Measurements from ENCODE around the gene LRP1B. TPM values are rescaled to one million over a fixed set of nuclear protein-coding genes. Genes with fewer than 3 reads are reported as not detected.
A peak's percentile ranks its signal among the peaks of the same experiment; 100 is the strongest.

LRP1B gene
- total RNA-seq, 1 experiment from 2014 or later = 0.21 TPM

DNA sequence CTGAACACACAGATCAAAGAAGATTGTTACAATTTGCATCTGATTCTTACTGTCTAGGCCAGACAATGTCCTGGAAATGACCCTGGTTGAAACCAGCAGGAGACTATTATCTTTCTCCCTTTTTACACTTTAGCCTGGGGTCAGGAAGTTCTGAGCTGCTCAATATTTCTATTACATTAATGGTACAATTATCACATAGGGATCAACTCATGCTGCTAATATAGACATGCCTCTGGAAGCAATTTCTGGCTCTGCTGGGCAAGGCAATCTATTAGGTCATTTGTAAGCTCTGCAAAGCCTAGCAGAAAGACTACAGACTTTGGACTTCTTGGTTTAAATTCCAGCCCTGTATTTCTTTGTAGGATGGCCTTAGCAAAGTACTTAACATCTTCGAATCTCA lies 205.3 kb downstream of the LRP1B start:
- Mint-ChIP-seq H3K4me1 (ENCODE audit: low read depth, unreplicated experiment) (peaks cover 10% of the 10 kb centered on the region), H3K9me3 (ENCODE audit: low read depth, unreplicated experiment) (no peaks in the 10 kb centered on the region), H3K36me3 (ENCODE audit: insufficient read depth, unreplicated experiment) (no peaks in the 10 kb centered on the region), H3K27ac (ENCODE audit: unreplicated experiment) (no peak overlapping the region), H3K4me3 (ENCODE audit: low read depth, unreplicated experiment) (no peak overlapping the region), H3K27me3 (ENCODE audit: unreplicated experiment) (no peaks in the 10 kb centered on the region)
- intact Hi-C loops (cut with micrococcal nuclease; ENCODE audit: unreplicated experiment) = no loop called here
- TF ChIP-seq, protein P1, sequence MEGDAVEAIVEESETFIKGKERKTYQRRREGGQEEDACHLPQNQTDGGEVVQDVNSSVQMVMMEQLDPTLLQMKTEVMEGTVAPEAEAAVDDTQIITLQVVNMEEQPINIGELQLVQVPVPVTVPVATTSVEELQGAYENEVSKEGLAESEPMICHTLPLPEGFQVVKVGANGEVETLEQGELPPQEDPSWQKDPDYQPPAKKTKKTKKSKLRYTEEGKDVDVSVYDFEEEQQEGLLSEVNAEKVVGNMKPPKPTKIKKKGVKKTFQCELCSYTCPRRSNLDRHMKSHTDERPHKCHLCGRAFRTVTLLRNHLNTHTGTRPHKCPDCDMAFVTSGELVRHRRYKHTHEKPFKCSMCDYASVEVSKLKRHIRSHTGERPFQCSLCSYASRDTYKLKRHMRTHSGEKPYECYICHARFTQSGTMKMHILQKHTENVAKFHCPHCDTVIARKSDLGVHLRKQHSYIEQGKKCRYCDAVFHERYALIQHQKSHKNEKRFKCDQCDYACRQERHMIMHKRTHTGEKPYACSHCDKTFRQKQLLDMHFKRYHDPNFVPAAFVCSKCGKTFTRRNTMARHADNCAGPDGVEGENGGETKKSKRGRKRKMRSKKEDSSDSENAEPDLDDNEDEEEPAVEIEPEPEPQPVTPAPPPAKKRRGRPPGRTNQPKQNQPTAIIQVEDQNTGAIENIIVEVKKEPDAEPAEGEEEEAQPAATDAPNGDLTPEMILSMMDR (IDR thresholded peaks at IDR 0.05; ENCODE audit: unreplicated experiment) = no peak
- BruUV-seq (replicated peaks) = no TSS peak
- DNase-seq = no peak
- CTCF ChIA-PET = no interaction called here

DNA sequence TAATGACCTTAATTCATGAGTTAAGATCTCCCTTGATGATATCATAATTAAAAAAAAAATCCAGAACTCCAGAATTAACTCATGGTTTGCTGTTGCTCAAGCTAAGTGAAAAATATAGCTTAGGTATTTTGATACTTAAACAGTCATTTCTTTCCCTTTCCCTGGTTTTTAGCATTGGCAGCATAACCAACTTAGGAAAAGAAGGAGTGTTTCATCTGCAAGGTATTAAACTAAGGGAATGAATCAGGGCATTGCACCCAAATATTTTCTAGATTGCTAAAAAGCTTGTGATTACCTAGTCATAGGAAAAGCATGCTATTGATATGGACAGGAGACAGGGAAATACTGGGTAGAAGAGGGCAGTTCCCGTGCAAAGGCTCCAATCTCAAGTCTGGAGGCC lies 207.2 kb downstream of the LRP1B start:
- TF ChIP-seq, protein P1 (IDR thresholded peaks at IDR 0.05; ENCODE audit: unreplicated experiment) = no peak
- H3K27ac Mint-ChIP-seq (ENCODE audit: unreplicated experiment) = no peak overlapping the region

DNA sequence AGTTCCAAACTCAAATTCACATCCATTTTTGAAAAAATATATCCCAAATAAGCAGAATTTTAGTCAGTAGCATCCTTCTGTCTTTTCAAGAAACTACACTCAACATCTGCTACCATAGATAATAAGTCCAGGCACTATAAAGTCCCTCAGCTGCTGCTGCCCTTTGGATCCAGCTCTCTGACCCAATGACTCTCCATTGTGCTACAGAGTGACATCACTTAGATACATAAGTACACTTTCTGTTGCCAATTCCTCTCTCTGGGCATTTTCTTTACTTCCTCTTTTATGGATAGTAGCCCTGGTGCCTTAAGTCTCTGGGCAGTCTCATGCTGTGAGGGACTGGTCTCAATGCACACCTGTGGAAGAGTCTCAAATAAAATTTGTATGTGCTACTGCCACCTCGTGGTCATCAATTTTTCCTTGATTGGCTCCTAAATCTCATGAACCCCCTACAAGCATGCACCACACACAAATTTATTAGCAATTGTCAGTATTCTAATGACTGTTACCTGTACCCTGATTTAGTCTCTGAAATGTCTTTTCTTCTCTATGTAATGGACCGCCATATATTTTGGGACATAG lies 219.2 kb downstream of the LRP1B start:
- DNase-seq = peak; percentile 56
- no peaks in the 10 kb centered on the region for H3K4me1 Mint-ChIP-seq (ENCODE audit: low read depth, unreplicated experiment)
- TF ChIP-seq, protein P1 (IDR thresholded peaks at IDR 0.05; ENCODE audit: unreplicated experiment) = peak; percentile 24
- H3K4me3 Mint-ChIP-seq (ENCODE audit: low read depth, unreplicated experiment) = no peak overlapping the region
- H3K9me3 Mint-ChIP-seq (ENCODE audit: low read depth, unreplicated experiment) = peaks cover 7% of the 10 kb centered on the region
- H3K27ac Mint-ChIP-seq (ENCODE audit: unreplicated experiment) = no peak overlapping the region
- no peaks in the 10 kb centered on the region for H3K27me3 Mint-ChIP-seq (ENCODE audit: unreplicated experiment)
- intact Hi-C loops (cut with micrococcal nuclease; ENCODE audit: unreplicated experiment) = loop anchor here (1.0 to 10.0 kb wide), 3 partner anchors 350 to 1007 kb away; no protein-coding TSS in a partner anchor
- no TSS peak for BruUV-seq (replicated peaks)
- no peaks in the 10 kb centered on the region for H3K36me3 Mint-ChIP-seq (ENCODE audit: insufficient read depth, unreplicated experiment)
- CTCF ChIA-PET = interaction anchor here (0.6 to 1.6 kb wide), 4 partner anchors 12 to 1047 kb away, joined by 3 to 7 read pairs (median 3); no protein-coding TSS in a partner anchor

More for the DNA sequence above, 207.2 kb downstream of the LRP1B start:
- CTCF ChIA-PET = no interaction called here
- DNase-seq = no peak
- Mint-ChIP-seq H3K4me3 (ENCODE audit: low read depth, unreplicated experiment) (no peak overlapping the region), H3K27me3 (ENCODE audit: unreplicated experiment) (no peaks in the 10 kb centered on the region), H3K36me3 (ENCODE audit: insufficient read depth, unreplicated experiment) (no peaks in the 10 kb centered on the region), H3K9me3 (ENCODE audit: low read depth, unreplicated experiment) (no peaks in the 10 kb centered on the region), H3K4me1 (ENCODE audit: low read depth, unreplicated experiment) (peaks cover 10% of the 10 kb centered on the region)
- intact Hi-C loops (cut with micrococcal nuclease; ENCODE audit: unreplicated experiment) = no loop called here
- no TSS peak for BruUV-seq (replicated peaks)

DNA sequence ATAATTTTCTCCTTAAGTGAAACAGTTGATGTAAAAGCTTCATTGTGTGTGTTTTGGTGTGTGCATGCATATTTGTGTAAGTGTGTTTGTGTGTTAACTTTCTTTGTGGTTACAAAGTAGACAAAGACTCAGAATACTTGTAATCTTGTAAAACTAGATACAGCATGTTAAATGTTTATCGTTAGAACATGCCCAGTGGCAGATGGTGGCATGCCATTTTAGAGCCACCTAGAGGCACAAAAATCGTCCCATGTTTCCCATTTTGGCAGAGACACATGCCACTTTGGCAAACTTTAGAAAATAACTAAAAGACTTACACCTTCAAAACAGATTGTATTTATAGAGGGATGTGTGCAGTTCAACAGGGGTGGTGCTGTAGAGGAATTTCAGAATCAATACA lies 224.1 kb downstream of the LRP1B start:
- CTCF ChIA-PET = no interaction called here

More for the DNA sequence above, 224.1 kb downstream of the LRP1B start:
- no peak for DNase-seq
- Mint-ChIP-seq H3K4me3 (ENCODE audit: low read depth, unreplicated experiment) (no peak overlapping the region), H3K27me3 (ENCODE audit: unreplicated experiment) (no peaks in the 10 kb centered on the region), H3K27ac (ENCODE audit: unreplicated experiment) (no peak overlapping the region), H3K36me3 (ENCODE audit: insufficient read depth, unreplicated experiment) (no peaks in the 10 kb centered on the region), H3K9me3 (ENCODE audit: low read depth, unreplicated experiment) (no peaks in the 10 kb centered on the region), H3K4me1 (ENCODE audit: low read depth, unreplicated experiment) (no peaks in the 10 kb centered on the region)
- intact Hi-C loops (cut with micrococcal nuclease; ENCODE audit: unreplicated experiment) = no loop called here
- TF ChIP-seq, protein P1 (IDR thresholded peaks at IDR 0.05; ENCODE audit: unreplicated experiment) = peak; percentile 16
- no TSS peak for BruUV-seq (replicated peaks)
